GM21619 (cell line): ENCODE measurements around the gene KMT2E.
"Not testable (repeated sequence)": the region's sequence is repeated elsewhere in the genome, so short reads cannot be mapped to it uniquely, and the experiment has no call there.

Source experiments
- ATAC-seq: cut with Tn5 transposase; IDR thresholded peaks from one replicate; pipeline ENCODE4 v1.9.1; 2021; ENCODE audit not compliant: unreplicated experiment

The KMT2E gene, protein sequence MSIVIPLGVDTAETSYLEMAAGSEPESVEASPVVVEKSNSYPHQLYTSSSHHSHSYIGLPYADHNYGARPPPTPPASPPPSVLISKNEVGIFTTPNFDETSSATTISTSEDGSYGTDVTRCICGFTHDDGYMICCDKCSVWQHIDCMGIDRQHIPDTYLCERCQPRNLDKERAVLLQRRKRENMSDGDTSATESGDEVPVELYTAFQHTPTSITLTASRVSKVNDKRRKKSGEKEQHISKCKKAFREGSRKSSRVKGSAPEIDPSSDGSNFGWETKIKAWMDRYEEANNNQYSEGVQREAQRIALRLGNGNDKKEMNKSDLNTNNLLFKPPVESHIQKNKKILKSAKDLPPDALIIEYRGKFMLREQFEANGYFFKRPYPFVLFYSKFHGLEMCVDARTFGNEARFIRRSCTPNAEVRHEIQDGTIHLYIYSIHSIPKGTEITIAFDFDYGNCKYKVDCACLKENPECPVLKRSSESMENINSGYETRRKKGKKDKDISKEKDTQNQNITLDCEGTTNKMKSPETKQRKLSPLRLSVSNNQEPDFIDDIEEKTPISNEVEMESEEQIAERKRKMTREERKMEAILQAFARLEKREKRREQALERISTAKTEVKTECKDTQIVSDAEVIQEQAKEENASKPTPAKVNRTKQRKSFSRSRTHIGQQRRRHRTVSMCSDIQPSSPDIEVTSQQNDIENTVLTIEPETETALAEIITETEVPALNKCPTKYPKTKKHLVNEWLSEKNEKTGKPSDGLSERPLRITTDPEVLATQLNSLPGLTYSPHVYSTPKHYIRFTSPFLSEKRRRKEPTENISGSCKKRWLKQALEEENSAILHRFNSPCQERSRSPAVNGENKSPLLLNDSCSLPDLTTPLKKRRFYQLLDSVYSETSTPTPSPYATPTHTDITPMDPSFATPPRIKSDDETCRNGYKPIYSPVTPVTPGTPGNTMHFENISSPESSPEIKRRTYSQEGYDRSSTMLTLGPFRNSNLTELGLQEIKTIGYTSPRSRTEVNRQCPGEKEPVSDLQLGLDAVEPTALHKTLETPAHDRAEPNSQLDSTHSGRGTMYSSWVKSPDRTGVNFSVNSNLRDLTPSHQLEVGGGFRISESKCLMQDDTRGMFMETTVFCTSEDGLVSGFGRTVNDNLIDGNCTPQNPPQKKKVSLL (N-terminal part only)

GRCh38 chr7:105013816-105014692, at the start of gene KMT2E:
Gene KMT2E, plus strand, starts transcription at chr7:105014205. Its CDS starts 26,748 bp downstream, at chr7:105040953.
- peak; percentile 26 for ATAC-seq

GRCh38 chr7:104964626-104965236, 49.3 kb upstream of the KMT2E start:
- ATAC-seq, result no peak

GRCh38 chr7:104966022-104966421, 48.0 kb upstream of the KMT2E start:
- no peak for ATAC-seq

GRCh38 chr7:104967088-104967487, 46.9 kb upstream of the KMT2E start:
- ATAC-seq, result no peak

DNA sequence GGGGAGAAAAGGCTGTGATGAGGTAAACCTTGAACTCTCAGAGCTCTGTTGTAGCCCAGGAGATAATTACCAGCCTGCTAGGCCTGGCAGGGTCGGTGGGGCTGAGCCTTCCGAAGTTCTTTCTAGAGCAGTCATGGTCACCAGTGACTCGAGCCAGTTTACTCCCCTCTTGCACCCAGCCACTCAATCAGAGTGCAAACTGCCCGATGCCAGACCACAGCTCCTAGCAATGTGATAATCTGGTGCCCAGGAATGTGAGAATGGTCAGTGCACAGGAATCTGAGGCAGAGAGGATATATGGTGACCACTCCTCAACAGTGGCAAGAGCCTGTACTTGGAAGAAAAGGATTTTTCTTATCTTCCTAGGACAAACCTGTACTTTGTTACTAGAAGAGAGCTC, 46.4 kb upstream of the KMT2E start:
- ATAC-seq, result no peak

GRCh38 chr7:104968648-104969047, 45.4 kb upstream of the KMT2E start:
- no peak for ATAC-seq

DNA sequence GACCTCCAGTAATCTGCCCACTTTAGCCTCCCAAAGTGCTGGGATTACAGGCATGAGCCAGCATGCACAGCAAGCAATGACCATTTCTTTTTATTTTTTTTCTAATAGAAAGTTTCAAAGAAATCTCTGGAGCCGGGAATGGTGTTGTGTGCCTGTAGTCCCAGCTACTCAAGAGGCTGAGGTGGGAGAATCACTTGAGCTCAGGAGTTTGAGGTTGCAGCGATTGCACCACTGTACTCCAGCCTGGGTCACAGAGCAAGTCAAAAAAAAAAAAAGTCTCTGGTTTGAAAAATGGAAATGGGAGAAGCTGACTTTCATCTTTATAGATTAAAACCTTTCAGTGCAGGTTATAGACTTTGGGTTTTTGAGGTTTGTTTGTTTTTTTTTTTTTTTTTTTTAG, 44.8 kb upstream of the KMT2E start:
- no peak for ATAC-seq

DNA sequence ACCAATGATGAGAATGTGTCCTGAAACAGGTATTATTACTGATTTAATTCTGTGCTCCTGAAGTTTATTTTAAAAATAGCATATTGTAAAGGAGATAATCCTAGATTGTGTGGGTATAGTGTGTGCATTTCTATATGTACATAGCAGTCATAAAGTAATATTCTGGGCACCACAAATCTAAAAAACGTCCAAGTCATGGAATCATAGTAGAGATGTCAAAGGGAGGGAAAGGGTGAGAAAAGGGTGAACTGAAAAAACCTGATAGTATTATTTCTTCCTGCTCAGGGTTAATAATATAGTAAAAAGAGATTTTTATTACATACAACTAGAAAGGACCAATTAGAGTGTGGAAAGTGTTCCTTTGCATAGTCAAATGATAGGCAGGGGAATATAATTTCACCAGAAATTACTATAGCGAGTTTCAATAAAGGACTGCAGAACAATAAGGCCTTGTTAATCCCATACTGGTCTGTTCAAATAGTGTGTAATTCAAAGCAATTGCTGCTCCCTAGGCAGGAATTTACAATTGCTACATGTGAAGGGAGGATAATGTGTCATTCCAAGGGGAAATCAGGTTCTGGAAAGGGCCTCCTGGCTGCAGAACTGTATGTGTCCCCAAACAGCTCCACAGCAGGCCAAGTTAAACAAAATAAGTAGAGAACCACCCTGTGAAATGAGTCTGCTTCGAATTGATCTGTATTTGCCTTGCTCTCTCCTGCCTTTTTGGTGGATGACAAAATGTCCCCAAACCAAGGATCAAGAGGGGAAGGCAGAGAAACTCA, 42.5 kb upstream of the KMT2E start:
- ATAC-seq, result no peak

- ATAC-seq, result no peak
Measured at GRCh38 chr7:104972500-104972899, 41.5 kb upstream of the KMT2E start.

- ATAC-seq, result no peak
Measured at GRCh38 chr7:104973227-104973626, 40.8 kb upstream of the KMT2E start.

DNA sequence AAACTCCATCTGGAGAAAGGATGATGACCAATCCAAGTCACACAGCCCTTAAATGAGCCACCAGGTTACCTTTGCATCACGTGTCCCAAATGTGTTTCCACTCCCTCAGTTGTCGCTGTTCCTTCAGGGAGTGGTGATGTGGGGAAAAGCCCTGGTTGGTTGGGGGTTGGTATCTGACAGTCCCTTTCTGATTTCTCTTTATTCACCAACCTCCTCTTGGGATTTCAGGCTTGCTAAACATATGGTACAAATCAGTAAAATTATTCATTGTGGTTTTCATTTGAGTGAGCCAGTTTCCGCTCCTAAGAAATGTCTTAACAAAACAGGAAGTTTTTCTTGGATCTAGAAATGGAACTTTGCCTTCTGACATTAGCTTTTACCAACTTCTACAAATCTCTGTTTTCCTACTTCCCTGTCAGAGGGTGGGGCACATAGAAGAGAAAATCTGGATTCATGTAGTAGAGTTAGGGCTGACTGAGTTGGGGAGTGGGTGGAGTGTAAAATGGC, 40.0 kb upstream of the KMT2E start:
- no peak for ATAC-seq

GRCh38 chr7:104975553-104975952, 38.5 kb upstream of the KMT2E start:
- not testable (repeated sequence) for ATAC-seq

GRCh38 chr7:104976966-104977636, 36.9 kb upstream of the KMT2E start:
- ATAC-seq, result no peak

DNA sequence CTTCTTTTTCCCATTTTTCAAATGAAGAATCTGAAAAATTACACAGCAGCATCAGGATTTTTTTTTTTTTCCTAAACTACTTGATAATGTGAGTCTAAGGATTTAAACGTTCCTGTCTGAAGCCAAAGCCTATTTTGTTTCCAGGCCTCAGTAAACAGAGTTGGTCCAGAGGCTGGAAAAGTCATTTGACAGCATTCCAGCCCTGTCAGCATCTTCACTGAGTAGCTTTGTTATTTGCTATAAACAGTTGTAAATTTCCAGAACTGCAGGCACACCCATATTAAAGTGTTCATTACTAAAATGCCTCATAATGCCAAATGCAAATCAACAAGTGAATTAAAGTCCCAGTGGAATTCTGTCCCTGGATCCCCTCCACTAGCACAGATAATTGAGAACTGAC, 35.5 kb upstream of the KMT2E start:
- no peak for ATAC-seq

DNA sequence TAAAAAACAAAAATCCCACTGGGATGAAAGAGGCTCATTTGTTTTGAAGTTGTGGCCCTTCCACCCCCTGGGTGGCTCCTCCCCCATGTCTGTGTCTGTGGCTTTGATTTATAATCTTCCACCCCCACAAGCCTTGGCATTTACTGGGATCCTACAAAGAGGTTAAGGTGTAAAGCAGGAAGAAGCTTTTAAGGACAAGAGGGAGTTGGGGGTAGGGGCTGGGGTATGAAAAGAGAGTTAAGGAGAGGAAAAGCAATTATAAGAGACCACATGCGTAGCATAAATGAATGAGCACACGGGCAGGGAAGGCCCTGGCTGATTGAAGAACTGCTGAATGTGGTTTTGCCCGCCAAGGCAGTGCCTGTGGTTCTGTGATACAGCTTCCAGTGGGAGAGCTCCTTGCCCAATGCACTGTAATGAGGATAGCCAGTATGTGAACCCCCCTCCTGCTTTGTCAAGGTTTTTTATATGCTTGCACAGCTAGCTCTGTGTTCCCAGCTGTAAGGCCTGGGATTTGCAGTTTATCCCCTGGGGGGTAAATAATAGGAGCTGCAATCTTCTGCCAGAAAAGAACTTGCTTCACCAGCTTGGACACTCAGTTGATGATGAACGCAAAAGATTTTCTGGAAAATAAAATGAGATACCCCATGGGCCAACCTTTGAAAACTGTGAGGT, 34.7 kb upstream of the KMT2E start:
- no peak for ATAC-seq

- ATAC-seq, result no peak
Measured at GRCh38 chr7:104980440-104980839, 33.6 kb upstream of the KMT2E start.

DNA sequence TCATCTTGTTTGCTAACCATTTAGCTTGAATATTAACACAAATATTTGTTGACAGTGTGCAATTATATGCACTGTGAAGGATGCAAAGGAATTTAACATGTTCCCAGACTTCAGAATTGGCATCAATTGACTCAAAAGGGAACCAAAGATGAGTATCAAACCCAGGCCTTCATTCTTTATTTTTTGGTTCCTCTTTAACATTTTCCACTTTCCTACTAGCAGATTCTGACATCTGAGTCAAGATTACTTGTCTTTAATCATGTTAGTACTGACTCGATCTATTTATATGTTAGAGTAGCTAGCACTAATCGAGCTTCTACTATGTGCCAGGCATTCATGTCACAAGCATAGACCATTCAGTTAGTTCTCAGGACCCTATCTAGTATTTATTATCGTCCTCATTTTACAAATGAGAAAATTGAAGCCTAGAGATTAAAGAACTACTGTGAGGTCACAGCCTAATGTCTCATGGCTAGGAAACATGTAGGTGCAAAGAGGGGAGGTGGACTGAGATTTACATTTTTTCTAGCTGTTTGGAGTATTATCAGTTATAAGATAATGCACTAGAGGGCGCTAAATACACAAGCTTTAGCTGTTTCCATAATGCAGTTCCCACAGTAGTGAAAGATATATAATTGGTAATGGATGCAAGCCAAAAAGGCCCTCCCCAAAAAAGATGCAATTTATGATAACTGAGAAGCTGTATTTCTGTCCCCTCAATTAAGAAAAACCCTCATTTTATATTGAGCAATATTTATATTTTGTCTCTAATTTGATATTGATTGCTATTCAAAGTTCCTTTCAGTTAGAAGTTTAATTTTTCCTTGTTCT, 32.9 kb upstream of the KMT2E start:
- ATAC-seq, result no peak
